ENCODE data around the gene CATSPERB. TPM values are rescaled to one million over a fixed set of nuclear protein-coding genes. Genes with fewer than 3 reads are reported as not detected.
"Not testable (repeated sequence)": the region's sequence is repeated elsewhere in the genome, so short reads cannot be mapped to it uniquely, and the experiment has no call there.

CATSPERB gene
- total RNA-seq, 4 donors from 2014 or later, result 0.84 to 3.9 (median 2.0) TPM; not detected in 1

GRCh38 chr14:91573528-91573893, 158.4 kb downstream of the CATSPERB start:
- Histone ChIP-seq H3K36me3 (no peaks in the 10 kb centered on the region), H3K4me1 (peaks cover 0 to 12% (median 0%) of the 10 kb centered on the region in 4 donors), H3K4me3 (no peak overlapping the region), H3K27me3 (peaks cover 0 to 35% of the 10 kb centered on the region in 2 donors), H3K9me3 (peaks cover 0 to 7% (median 0%) of the 10 kb centered on the region in 4 donors), H3K27ac (no peak overlapping the region)
- TF ChIP-seq, protein P1, sequence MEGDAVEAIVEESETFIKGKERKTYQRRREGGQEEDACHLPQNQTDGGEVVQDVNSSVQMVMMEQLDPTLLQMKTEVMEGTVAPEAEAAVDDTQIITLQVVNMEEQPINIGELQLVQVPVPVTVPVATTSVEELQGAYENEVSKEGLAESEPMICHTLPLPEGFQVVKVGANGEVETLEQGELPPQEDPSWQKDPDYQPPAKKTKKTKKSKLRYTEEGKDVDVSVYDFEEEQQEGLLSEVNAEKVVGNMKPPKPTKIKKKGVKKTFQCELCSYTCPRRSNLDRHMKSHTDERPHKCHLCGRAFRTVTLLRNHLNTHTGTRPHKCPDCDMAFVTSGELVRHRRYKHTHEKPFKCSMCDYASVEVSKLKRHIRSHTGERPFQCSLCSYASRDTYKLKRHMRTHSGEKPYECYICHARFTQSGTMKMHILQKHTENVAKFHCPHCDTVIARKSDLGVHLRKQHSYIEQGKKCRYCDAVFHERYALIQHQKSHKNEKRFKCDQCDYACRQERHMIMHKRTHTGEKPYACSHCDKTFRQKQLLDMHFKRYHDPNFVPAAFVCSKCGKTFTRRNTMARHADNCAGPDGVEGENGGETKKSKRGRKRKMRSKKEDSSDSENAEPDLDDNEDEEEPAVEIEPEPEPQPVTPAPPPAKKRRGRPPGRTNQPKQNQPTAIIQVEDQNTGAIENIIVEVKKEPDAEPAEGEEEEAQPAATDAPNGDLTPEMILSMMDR (IDR thresholded peaks at IDR 0.05), result no peak
- TF ChIP-seq POLR2A (IDR thresholded peaks at IDR 0.05), result no peak
- no peak for TF ChIP-seq EP300 (IDR thresholded peaks at IDR 0.05)
- DNase-seq (ENCODE audit: low spot score in 2 of 2), result no peak

DNA sequence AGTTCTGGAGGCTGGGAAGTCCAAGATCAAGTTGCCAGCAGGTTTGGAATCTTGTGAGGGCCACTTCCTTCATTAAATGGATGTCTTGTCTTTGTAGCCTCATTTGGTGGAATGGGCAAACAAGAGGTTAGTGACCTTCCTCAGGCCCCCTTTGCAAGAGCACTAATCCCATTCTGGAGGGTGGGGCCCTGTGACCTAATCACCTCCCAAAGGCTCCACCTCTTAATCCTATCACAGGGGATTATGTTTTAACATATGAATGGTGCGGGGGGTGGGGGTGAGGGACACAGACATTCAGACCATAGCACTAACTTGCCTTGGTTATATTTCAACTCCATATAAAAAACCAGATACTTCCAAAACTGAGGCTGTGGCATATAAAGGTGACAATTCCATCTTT, 161.9 kb downstream of the CATSPERB start:
- no peak overlapping the region for H3K27ac ChIP-seq
- H3K4me1 ChIP-seq, result peaks cover 0 to 12% (median 0%) of the 10 kb centered on the region in 4 donors
- TF ChIP-seq EP300 (IDR thresholded peaks at IDR 0.05) (no peak), POLR2A (IDR thresholded peaks at IDR 0.05) (no peak)
- TF ChIP-seq, protein P1 (IDR thresholded peaks at IDR 0.05), result no peak
- H3K36me3 ChIP-seq, result no peaks in the 10 kb centered on the region
- H3K27me3 ChIP-seq, result peaks cover 0 to 23% of the 10 kb centered on the region in 2 donors
- DNase-seq (ENCODE audit: low spot score in 2 of 2), result no peak
- H3K4me3 ChIP-seq, result no peak overlapping the region
- 20 to 78% methylated on average over 1 of the region's 1 CpG for WGBS, 2 donors
- peaks cover 0 to 6% (median 0%) of the 10 kb centered on the region in 4 donors for H3K9me3 ChIP-seq

DNA sequence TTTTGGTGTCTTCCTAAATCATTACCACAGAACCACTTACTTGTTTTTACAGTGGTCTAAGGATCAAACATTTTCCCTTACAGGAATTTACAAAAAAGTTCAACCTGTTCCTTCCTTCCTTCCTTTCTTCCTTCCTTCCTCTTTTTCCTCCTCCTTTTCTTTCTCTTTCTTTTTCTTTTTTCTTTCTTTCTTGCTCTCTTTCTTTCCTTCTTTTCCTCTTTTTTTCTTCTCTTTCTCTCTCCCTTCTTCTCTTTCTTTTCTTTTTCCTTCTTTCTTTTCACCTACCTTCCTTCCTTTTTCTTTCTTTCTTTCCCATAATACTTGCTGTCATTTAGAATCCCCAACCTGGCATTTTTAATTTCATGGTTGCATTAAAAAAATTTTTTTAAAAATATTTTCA, 162.6 kb downstream of the CATSPERB start:
- Histone ChIP-seq H3K36me3 (no peaks in the 10 kb centered on the region), H3K4me1 (peaks cover 0 to 6% (median 0%) of the 10 kb centered on the region in 4 donors), H3K27me3 (peaks cover 0 to 19% of the 10 kb centered on the region in 2 donors), H3K27ac (no peak overlapping the region), H3K9me3 (peaks cover 0 to 6% (median 0%) of the 10 kb centered on the region in 4 donors), H3K4me3 (no peak overlapping the region)
- TF ChIP-seq EP300 (IDR thresholded peaks at IDR 0.05) (no peak), POLR2A (IDR thresholded peaks at IDR 0.05) (no peak)
- TF ChIP-seq, protein P1 (IDR thresholded peaks at IDR 0.05), result no peak
- no peak for DNase-seq (ENCODE audit: low spot score in 2 of 2)

- no peaks in the 10 kb centered on the region for H3K4me1 ChIP-seq
- H3K4me3 ChIP-seq, result no peak overlapping the region
- TF ChIP-seq, protein P1 (IDR thresholded peaks at IDR 0.05), result no peak
- no peak for TF ChIP-seq POLR2A (IDR thresholded peaks at IDR 0.05)
- no peak for TF ChIP-seq EP300 (IDR thresholded peaks at IDR 0.05)
- H3K27me3 ChIP-seq, result peaks cover 0 to 14% of the 10 kb centered on the region in 2 donors
- peaks cover 0 to 6% (median 0%) of the 10 kb centered on the region in 4 donors for H3K9me3 ChIP-seq
- DNase-seq (ENCODE audit: low spot score in 2 of 2), result no peak
- H3K27ac ChIP-seq, result no peak overlapping the region
- H3K36me3 ChIP-seq, result no peaks in the 10 kb centered on the region
- WGBS, 2 donors, result 81 to 94% methylated on average over 4 of the region's 4 CpGs
Measured at GRCh38 chr14:91568626-91569025, 163.3 kb downstream of the CATSPERB start.

- 56 to 72% methylated on average over 4 of the region's 4 CpGs for WGBS, 2 donors
- H3K4me1 ChIP-seq; H3K9me3 ChIP-seq; H3K27me3 ChIP-seq; H3K27ac ChIP-seq; H3K4me3 ChIP-seq; DNase-seq (ENCODE audit: low spot score in 2 of 2); H3K36me3 ChIP-seq: not testable (repeated sequence)
Measured at GRCh38 chr14:91567827-91568226, 164.1 kb downstream of the CATSPERB start.

- Histone ChIP-seq H3K36me3 (no peaks in the 10 kb centered on the region), H3K4me3 (no peak overlapping the region), H3K4me1 (no peaks in the 10 kb centered on the region), H3K27ac (no peak overlapping the region), H3K9me3 (peaks cover 0 to 8% (median 0%) of the 10 kb centered on the region in 4 donors), H3K27me3 (no peaks in the 10 kb centered on the region)
- WGBS, 2 donors, result 73 to 86% methylated on average over 2 of the region's 2 CpGs
- TF ChIP-seq, protein P1 (IDR thresholded peaks at IDR 0.05), result no peak
- TF ChIP-seq POLR2A (IDR thresholded peaks at IDR 0.05) (no peak), EP300 (IDR thresholded peaks at IDR 0.05) (no peak)
- no peak for DNase-seq (ENCODE audit: low spot score in 2 of 2)
Measured at GRCh38 chr14:91555531-91555930, 176.4 kb downstream of the CATSPERB start.

Measured in tibial nerve (tissue), 4 donors.